Caki2 (cell line): Measurements from ENCODE around the gene C14orf180. TPM values are rescaled to one million over a fixed set of nuclear protein-coding genes. Genes with fewer than 3 reads are reported as not detected.

Experiments
- DNase-seq: peaks from one replicate; pipeline ENCODE4 v3.0.0-alpha.2; 2015; ENCODE audit warnings: low read depth
- in situ Hi-C: cut with HindIII; loops from 2 replicates; pipeline ENCODE4 v1.10.0; 2016; ENCODE audit warnings: low sequenced_read_pairs, low pct_unique_long_range_greater_than_20kb, mixed read lengths
- total RNA-seq: library from RNA; depleted of rRNA; stranded (reverse); fragments of >200 nt; shearing (Covaris generic); gene quantifications from 2 replicates; pipeline ENCODE4 v1.2.3, GENCODE V29; 2014; ENCODE audit warnings: low replicate concordance

C14orf180 gene
- total RNA-seq, 1 experiment from 2014 or later, result not detected

GRCh38 chr14:104558231-104559027 is 21.1 kb upstream of the C14orf180 start:
- no peak for DNase-seq
- in situ Hi-C loops, result no loop called here

- DNase-seq, result no peak
- in situ Hi-C loops, result no loop called here
Observed at GRCh38 chr14:104559028-104559803, 20.3 kb upstream of the C14orf180 start.

- DNase-seq, result no peak
- in situ Hi-C loops, result no loop called here
Observed at GRCh38 chr14:104559804-104560585, 19.6 kb upstream of the C14orf180 start.

DNA sequence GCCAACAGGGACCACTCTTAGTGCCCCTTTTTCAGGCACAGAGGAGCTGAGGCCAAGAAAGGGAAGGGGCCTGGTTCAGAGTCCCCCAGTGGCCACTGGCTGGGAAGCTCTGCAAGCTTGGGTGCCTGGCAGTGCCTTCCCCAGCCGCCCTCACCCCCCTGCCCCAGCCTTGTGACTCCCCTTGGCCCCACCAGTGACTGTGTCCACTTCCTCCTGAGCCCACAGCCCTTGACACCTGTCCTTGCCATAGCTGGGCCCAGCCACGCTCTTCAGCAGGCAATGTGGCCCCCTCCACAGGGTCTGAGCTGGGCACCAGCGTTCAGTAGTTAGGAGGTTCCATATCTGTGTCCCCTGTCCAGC is 19.0 kb upstream of the C14orf180 start:
- no peak for DNase-seq
- in situ Hi-C loops, result no loop called here

- in situ Hi-C loops, result no loop called here
- no peak for DNase-seq
Observed at GRCh38 chr14:104561124-104561557, 18.4 kb upstream of the C14orf180 start.

GRCh38 chr14:104561632-104562495 is 17.7 kb upstream of the C14orf180 start:
- in situ Hi-C loops, result no loop called here
- no peak for DNase-seq

- in situ Hi-C loops, result no loop called here
- no peak for DNase-seq
Observed at GRCh38 chr14:104562606-104563005, 17.0 kb upstream of the C14orf180 start.

DNA sequence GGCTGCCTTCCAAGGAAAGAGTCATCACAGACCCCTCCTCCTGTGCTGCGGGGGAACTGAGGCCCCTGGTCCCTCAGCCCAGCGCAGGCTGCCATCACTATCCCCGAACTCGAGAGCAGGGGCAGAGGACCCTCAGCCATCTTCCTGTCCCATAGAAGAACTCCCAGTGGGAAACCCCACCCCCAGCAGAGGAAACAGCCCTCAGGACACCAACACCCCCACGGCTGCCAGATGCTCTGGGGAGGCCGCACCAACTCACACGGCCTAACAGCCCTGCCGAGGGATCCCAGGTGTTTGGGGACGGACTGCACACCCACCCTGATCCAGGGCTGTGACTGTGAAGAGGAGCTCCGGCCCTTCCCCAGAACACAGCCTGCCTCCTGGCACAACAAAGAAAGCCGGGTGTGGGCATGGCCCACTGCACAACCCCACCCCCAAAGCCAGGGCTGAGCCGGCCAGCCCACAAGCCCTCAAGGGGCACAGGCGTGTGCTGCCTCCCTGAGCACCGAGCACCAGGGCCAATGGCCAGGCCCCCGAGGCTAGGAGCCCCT is 16.3 kb upstream of the C14orf180 start:
- in situ Hi-C loops, result no loop called here
- no peak for DNase-seq

GRCh38 chr14:104563742-104564615 is 15.6 kb upstream of the C14orf180 start:
- in situ Hi-C loops, result no loop called here
- DNase-seq, result peak; percentile 33

GRCh38 chr14:104564744-104565679 is 14.6 kb upstream of the C14orf180 start:
- in situ Hi-C loops, result no loop called here
- DNase-seq, result no peak

DNA sequence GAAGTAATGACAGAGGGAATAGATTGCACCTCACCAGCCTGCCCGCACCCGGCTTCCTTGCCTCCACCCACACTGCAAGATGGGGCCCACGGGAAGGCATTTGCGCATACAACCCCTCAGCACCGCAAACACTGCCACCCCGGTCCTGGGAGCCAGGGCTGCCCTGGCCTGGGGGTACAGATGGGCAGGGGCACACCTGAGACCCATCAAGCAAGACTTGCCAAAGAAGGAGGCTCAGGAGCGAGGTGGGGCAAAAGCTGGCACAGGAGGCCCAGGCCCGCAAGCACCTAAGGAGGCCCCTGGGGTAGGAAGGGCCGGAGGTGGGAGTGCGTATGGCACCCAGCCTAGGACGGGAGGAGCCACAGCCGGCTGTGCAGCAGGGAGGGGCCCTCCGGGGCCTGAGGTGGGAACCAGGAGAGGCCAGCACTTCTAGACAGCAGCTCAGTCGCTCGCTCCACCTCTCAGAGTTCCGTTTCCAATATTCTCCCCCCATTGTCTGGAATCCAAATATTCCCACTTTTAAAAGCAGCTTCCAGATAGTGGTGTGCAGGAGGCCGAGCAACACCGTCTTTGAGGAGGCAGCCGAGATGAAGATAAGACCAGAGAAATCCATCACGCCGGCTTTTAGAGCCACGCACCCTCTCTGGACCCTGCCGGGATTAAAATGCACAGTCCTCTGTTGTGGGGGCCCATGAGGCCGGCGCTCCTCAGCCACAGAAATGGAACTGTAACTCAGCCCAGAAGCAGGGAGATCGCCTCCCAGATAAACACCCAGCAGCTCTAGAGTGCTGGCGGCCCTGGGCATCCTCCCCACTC is 12.2 kb upstream of the C14orf180 start:
- DNase-seq, result no peak
- in situ Hi-C loops, result no loop called here

- DNase-seq, result no peak
- in situ Hi-C loops, result no loop called here
Observed at GRCh38 chr14:104567957-104568225, 11.7 kb upstream of the C14orf180 start.

GRCh38 chr14:104568620-104569019 is 10.9 kb upstream of the C14orf180 start:
- in situ Hi-C loops, result no loop called here
- DNase-seq, result no peak

DNA sequence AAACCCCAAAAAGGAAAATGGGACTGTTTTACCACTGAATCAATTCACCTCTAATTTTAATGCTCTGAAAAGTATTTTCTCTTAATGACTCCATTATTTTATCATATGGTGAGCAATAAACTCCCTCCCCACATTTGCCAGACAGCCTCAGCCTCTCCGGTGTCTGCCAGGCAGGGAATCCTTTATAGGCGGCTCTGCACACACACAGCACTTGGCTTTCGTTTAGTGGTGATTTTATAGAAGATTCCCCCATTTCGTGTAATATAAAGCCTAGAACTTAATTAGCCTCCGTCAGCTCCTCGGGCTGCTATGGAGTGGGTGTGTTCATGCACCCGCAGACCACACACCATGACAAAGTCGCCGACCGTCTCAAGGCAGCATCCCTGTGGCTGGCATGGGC is 10.1 kb upstream of the C14orf180 start:
- in situ Hi-C loops, result no loop called here
- DNase-seq, result no peak

DNA sequence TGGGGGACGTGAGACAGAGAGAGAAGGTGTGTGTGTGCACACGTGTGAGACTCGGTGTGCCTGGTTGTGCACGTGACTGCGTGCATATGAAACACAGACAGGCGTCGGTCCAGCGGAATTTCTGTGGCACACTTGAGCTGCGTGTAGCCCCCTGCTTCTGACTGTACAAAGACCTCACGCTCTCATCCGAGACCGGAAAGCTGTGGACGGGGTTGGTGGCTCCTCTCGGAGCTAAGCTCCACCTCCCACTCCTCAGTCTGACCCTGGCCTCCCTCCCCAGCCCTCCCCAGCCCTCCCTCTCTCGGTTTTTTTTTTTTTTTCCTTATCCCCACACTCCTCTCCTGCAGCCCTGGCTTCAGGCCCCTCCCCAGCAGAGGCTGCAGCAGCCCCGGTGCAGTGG is 8.3 kb upstream of the C14orf180 start:
- no peak for DNase-seq
- in situ Hi-C loops, result no loop called here
